8988T (cell line): ENCODE measurements around the gene FSIP2.

Experiments used
- DNase-seq: peaks from one replicate; pipeline ENCODE4 v3.0.0; 2011

FSIP2 gene

GRCh38 chr2:185738679-185739472 is at the start of gene FSIP2:
Gene FSIP2 (plus strand): TSS chr2:185738804. CDS start chr2:185738895, 91 bp downstream.
- no peak for DNase-seq

GRCh38 chr2:185689906-185690539 is 48.6 kb upstream of the FSIP2 start:
- no peak for DNase-seq

- DNase-seq: no peak
Observed at GRCh38 chr2:185695711-185696235, 42.8 kb upstream of the FSIP2 start.

- DNase-seq: no peak
Observed at GRCh38 chr2:185700883-185701282, 37.7 kb upstream of the FSIP2 start.

GRCh38 chr2:185734658-185735057 is 3.9 kb upstream of the FSIP2 start:
- no peak for DNase-seq

- no peak for DNase-seq
Observed at GRCh38 chr2:185736210-185736609, 2.4 kb upstream of the FSIP2 start.

GRCh38 chr2:185745864-185746859 is 7.6 kb downstream of the FSIP2 start:
- DNase-seq: no peak

GRCh38 chr2:185757356-185757755 is 18.8 kb downstream of the FSIP2 start:
- no peak for DNase-seq

GRCh38 chr2:185771396-185771795 is 32.8 kb downstream of the FSIP2 start:
- no peak for DNase-seq

- no peak for DNase-seq
Observed at GRCh38 chr2:185780890-185781289, 42.3 kb downstream of the FSIP2 start.

- DNase-seq: no peak
Observed at GRCh38 chr2:185782223-185782769, 43.7 kb downstream of the FSIP2 start.

GRCh38 chr2:185785156-185785555 is 46.6 kb downstream of the FSIP2 start:
- DNase-seq: no peak

GRCh38 chr2:185785851-185786473 is 47.4 kb downstream of the FSIP2 start:
- no peak for DNase-seq

GRCh38 chr2:185787227-185788145 is 48.9 kb downstream of the FSIP2 start:
- no peak for DNase-seq

GRCh38 chr2:185790361-185790760 is 51.8 kb downstream of the FSIP2 start:
- no peak for DNase-seq

- no peak for DNase-seq
Observed at GRCh38 chr2:185793532-185794345, 55.1 kb downstream of the FSIP2 start.

- no peak for DNase-seq
Observed at GRCh38 chr2:185796758-185797157, 58.2 kb downstream of the FSIP2 start.

GRCh38 chr2:185802926-185803325 is 64.3 kb downstream of the FSIP2 start:
- DNase-seq: no peak

- no peak for DNase-seq
Observed at GRCh38 chr2:185806783-185807182, 68.2 kb downstream of the FSIP2 start.

GRCh38 chr2:185807351-185807750 is 68.7 kb downstream of the FSIP2 start:
- no peak for DNase-seq
